H9 (cell line): ENCODE measurements around the gene ZBTB48. TPM values are rescaled to one million over a fixed set of nuclear protein-coding genes. Genes with fewer than 3 reads are reported as not detected.
A peak's percentile ranks its signal among the peaks of the same experiment; 100 is the strongest.

ENCODE experiments used
- DNase-seq: peaks from one replicate; pipeline ENCODE4 v3.0.0-alpha.2; 2017
- H2AFZ ChIP-seq: one replicate; pipeline ENCODE4 v1.6.1; 2013; ENCODE audit warnings: mild to moderate bottlenecking, low read length, control low read depth, moderate library complexity
- H2AK5ac ChIP-seq: 2 replicates; pipeline ENCODE4 v1.6.1; 2013; ENCODE audit warnings: low read length, control low read depth, mixed read lengths; ENCODE audit not compliant: insufficient read length
- H2BK120ac ChIP-seq: one replicate; pipeline ENCODE4 v1.6.1; 2013; ENCODE audit warnings: low read depth, mild to moderate bottlenecking, low read length, control low read depth, inconsistent platforms; ENCODE audit not compliant: poor library complexity, severe bottlenecking
- H2BK12ac ChIP-seq: 2 replicates; pipeline ENCODE4 v1.6.1; 2013; ENCODE audit warnings: low read length, control low read depth, mixed read lengths, low read depth; ENCODE audit not compliant: insufficient read length
- H2BK15ac ChIP-seq: 2 replicates; pipeline ENCODE4 v1.6.1; 2013; ENCODE audit warnings: low read depth, low read length, control low read depth
- H2BK20ac ChIP-seq: one replicate; pipeline ENCODE4 v1.6.1; 2013; ENCODE audit warnings: low read depth, mild to moderate bottlenecking, low read length, control low read depth, inconsistent platforms; ENCODE audit not compliant: poor library complexity, severe bottlenecking
- H2BK5ac ChIP-seq: 2 replicates; pipeline ENCODE4 v1.6.1; 2013; ENCODE audit warnings: low read length, control low read depth, mixed read lengths; ENCODE audit not compliant: insufficient read length
- H3K14ac ChIP-seq: 2 replicates; pipeline ENCODE4 v1.6.1; 2013; ENCODE audit warnings: low read length, control low read depth; ENCODE audit not compliant: insufficient read depth
- H3K18ac ChIP-seq: 2 replicates; pipeline ENCODE4 v1.6.1; 2013; ENCODE audit warnings: low read depth, mild to moderate bottlenecking, mixed read lengths, low read length, control low read depth; ENCODE audit not compliant: insufficient read length
- H3K23ac ChIP-seq: 2 replicates; pipeline ENCODE4 v1.6.1; 2013; ENCODE audit warnings: low read length, control low read depth, mixed read lengths, low read depth; ENCODE audit not compliant: insufficient read length
- H3K23me2 ChIP-seq: 2 replicates; pipeline ENCODE4 v1.6.1; 2013; ENCODE audit warnings: low read depth, mild to moderate bottlenecking, mixed read lengths, low read length, control low read depth; ENCODE audit not compliant: insufficient read length, poor library complexity, severe bottlenecking
- H3K27ac ChIP-seq: 2 replicates; pipeline ENCODE4 v1.5.1; 2013; ENCODE audit warnings: low read length, control low read depth, mixed read lengths, low read depth; ENCODE audit not compliant: insufficient read length
- H3K27me3 ChIP-seq: 2 replicates; pipeline ENCODE4 v1.6.1; 2013; ENCODE audit warnings: low read length, control low read depth, inconsistent platforms; ENCODE audit not compliant: insufficient read depth
- H3K4ac ChIP-seq: 2 replicates; pipeline ENCODE4 v1.6.1; 2013; ENCODE audit warnings: low read depth, mild to moderate bottlenecking, control low read depth, inconsistent platforms, low read length, moderate library complexity
- H3K4me1 ChIP-seq: 2 replicates; pipeline ENCODE4 v1.6.1; 2013; ENCODE audit warnings: low read length, control low read depth, inconsistent platforms; ENCODE audit not compliant: insufficient read depth
- H3K4me2 ChIP-seq: 2 replicates; pipeline ENCODE4 v1.6.1; 2013; ENCODE audit warnings: low read length, control low read depth, mixed read lengths; ENCODE audit not compliant: insufficient read length, insufficient read depth
- H3K56ac ChIP-seq: 2 replicates; pipeline ENCODE4 v1.6.1; 2013; ENCODE audit warnings: low read depth, mild to moderate bottlenecking, mixed read lengths, low read length, control low read depth; ENCODE audit not compliant: insufficient read length
- H3K79me1 ChIP-seq: 2 replicates; pipeline ENCODE4 v1.6.1; 2013; ENCODE audit warnings: low read depth, mild to moderate bottlenecking, moderate library complexity, low read length, control low read depth, inconsistent platforms; ENCODE audit not compliant: insufficient read depth, poor library complexity, severe bottlenecking
- H3K79me2 ChIP-seq: 2 replicates; pipeline ENCODE4 v1.6.1; 2013; ENCODE audit warnings: low read length, control low read depth, inconsistent platforms; ENCODE audit not compliant: insufficient read depth
- H3K9ac ChIP-seq: 2 replicates; pipeline ENCODE4 v1.6.1; 2013; ENCODE audit warnings: low read length, control low read depth, mixed read lengths; ENCODE audit not compliant: insufficient read length; ENCODE audit errors: extremely low read depth
- H3K9me3 ChIP-seq: one replicate; pipeline ENCODE4 v1.6.1; 2013; ENCODE audit warnings: low read depth, low read length, inconsistent platforms; ENCODE audit not compliant: control insufficient read depth
- H3T11ph ChIP-seq: one replicate; pipeline ENCODE4 v1.6.1; 2013; ENCODE audit warnings: mild to moderate bottlenecking, low read length, control low read depth, inconsistent platforms
- H4K20me1 ChIP-seq: one replicate; pipeline ENCODE4 v1.6.1; 2013; ENCODE audit not compliant: control insufficient read depth, insufficient read length, insufficient read depth
- H4K5ac ChIP-seq: 2 replicates; pipeline ENCODE4 v1.6.1; 2013; ENCODE audit warnings: low read depth, mild to moderate bottlenecking, mixed read lengths, low read length, control low read depth; ENCODE audit not compliant: insufficient read length
- H4K8ac ChIP-seq: replicated peaks from 2 replicates; pipeline ENCODE4 v1.6.1; 2013; ENCODE audit warnings: low read length, control low read depth, mixed read lengths, low read depth; ENCODE audit not compliant: insufficient read length
- H4K91ac ChIP-seq: 2 replicates; pipeline ENCODE4 v1.6.1; 2013; ENCODE audit warnings: low read depth, mild to moderate bottlenecking, moderate library complexity, mixed read lengths, low read length, control low read depth; ENCODE audit not compliant: insufficient read length
- H3K27ac Mint-ChIP-seq, 3 experiments: 2 replicates in 2 of 3; 3 replicates in 1 of 3; pipeline ENCODE4 v1.8.0; 2020 to 2021; ENCODE audit warnings: mixed read lengths in 3 of 3, mild to moderate bottlenecking in 1 of 3, moderate library complexity in 1 of 3
- H3K27me3 Mint-ChIP-seq: 2 replicates; pipeline ENCODE4 v1.8.0; 2021; ENCODE audit warnings: low read depth, mild to moderate bottlenecking, moderate library complexity, mixed read lengths
- H3K36me3 Mint-ChIP-seq, 3 experiments: 2 replicates in 2 of 3; 3 replicates in 1 of 3; pipeline ENCODE4 v1.8.0; 2020 to 2021; ENCODE audit warnings: low read depth in 3 of 3, mixed read lengths in 3 of 3; ENCODE audit not compliant: insufficient read depth in 1 of 3
- H3K4me1 Mint-ChIP-seq, 2 experiments: 2 replicates each; pipeline ENCODE4 v1.8.0; 2020; ENCODE audit warnings: mixed read lengths in 2 of 2
- H3K4me3 Mint-ChIP-seq, 2 experiments: 2 replicates in 1 of 2; 3 replicates in 1 of 2; pipeline ENCODE4 v1.8.0; 2020 to 2021; ENCODE audit warnings: mild to moderate bottlenecking in 2 of 2, mixed read lengths in 2 of 2, moderate library complexity in 1 of 2
- H3K9me3 Mint-ChIP-seq, 2 experiments: 2 replicates in 1 of 2; 3 replicates in 1 of 2; pipeline ENCODE4 v1.8.0; 2020; ENCODE audit warnings: mild to moderate bottlenecking in 2 of 2, mixed read lengths in 2 of 2, moderate library complexity in 1 of 2
- WGBS: extraction: QIAGEN DNeasy Blood & Tissue Kit; methylation state at CpG from one replicate; pipeline ENCODE4 v1.1.7; 2013; ENCODE audit warnings: missing lambda C conversion rate, low lambda C conversion rate, mixed read lengths; ENCODE audit not compliant: insufficient read length; ENCODE audit errors: extremely low coverage; 5-methylcytosine and 5-hydroxymethylcytosine counted together
- total RNA-seq: library from RNA; stranded (reverse); gene quantifications from 2 replicates; pipeline ENCODE4 v1.2.1, GENCODE V29; 2021
- TF ChIP-seq, protein P1 (sequence below): fragments of 200-600 bp; sonication (generic); conservative IDR thresholded peaks from 3 replicates; pipeline ENCODE4 v1.8.0; 2021; ENCODE audit warnings: antibody characterized with exemption, mild to moderate bottlenecking

Gene ZBTB48
- total RNA-seq, 1 experiment from 2014 or later: 33.2 TPM

DNA sequence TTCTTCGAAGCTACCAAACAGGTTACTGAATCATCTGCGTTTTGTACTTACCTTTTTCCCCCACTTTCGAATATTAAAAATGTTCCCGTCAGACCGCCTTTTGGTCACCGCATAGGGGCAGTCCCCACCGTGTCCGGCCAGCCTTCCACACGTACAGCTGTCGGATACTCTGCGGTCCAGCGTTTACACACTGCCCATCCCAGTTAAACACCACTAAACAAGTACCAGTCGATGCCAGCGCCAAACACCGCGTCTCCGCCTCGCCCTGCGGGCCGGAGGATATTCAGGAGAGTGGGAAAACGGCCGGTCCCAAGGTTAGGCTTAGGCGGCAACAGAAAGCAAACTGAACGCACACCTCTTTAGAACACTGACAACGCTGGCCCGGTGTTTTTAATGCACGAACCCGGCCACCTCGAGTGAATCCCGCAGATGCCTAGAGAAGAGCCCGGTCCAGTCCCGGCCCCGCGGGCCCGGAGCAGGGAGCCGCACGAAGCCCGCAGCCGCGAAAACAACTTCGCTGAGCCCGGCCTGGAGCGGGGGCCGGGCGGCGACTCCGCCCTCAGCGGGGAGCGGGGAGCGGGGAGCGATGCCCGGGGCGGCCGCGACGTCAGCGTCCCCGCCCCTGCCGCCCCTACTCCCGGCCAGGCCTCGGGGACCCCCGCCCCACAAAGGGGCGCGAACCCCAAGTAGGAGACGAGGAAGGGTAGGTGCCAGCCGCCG lies 33.0 kb downstream of the ZBTB48 start:
- Histone ChIP-seq H4K8ac (no peak overlapping the region), H2BK12ac (no peak overlapping the region), H4K91ac (no peak overlapping the region), H4K5ac (no peak overlapping the region), H2AK5ac (no peak overlapping the region), H3K9ac (peak overlapping the region; percentile 2), H2BK20ac (no peak overlapping the region), H4K20me1 (no peaks in the 10 kb centered on the region), H3K23me2 (peaks cover 17% of the 10 kb centered on the region), H3K23ac (no peak overlapping the region), H3K27ac (no peak overlapping the region), H2AFZ (peak overlapping the region; percentile 2), H3T11ph (no peak overlapping the region), H3K27me3 (no peaks in the 10 kb centered on the region), H3K9me3 (no peaks in the 10 kb centered on the region), H2BK5ac (no peak overlapping the region), H2BK15ac (no peak overlapping the region), H3K4me1 (no peaks in the 10 kb centered on the region), H3K56ac (no peak overlapping the region), H3K4me2 (peak overlapping the region; percentile 76), H2BK120ac (no peak overlapping the region), H3K18ac (no peak overlapping the region), H3K79me2 (peaks cover 14% of the 10 kb centered on the region; the same call in 1 of the 2 replicates), H3K79me1 (peaks cover 6% of the 10 kb centered on the region), H3K4ac (no peak overlapping the region), H3K14ac (no peak overlapping the region)
- peaks cover 3 to 18% (median 11%) of the 10 kb centered on the region in 3 experiments; a peak in 6 of 7 replicates for H3K36me3 Mint-ChIP-seq
- DNase-seq: no peak
- TF ChIP-seq, protein P1, sequence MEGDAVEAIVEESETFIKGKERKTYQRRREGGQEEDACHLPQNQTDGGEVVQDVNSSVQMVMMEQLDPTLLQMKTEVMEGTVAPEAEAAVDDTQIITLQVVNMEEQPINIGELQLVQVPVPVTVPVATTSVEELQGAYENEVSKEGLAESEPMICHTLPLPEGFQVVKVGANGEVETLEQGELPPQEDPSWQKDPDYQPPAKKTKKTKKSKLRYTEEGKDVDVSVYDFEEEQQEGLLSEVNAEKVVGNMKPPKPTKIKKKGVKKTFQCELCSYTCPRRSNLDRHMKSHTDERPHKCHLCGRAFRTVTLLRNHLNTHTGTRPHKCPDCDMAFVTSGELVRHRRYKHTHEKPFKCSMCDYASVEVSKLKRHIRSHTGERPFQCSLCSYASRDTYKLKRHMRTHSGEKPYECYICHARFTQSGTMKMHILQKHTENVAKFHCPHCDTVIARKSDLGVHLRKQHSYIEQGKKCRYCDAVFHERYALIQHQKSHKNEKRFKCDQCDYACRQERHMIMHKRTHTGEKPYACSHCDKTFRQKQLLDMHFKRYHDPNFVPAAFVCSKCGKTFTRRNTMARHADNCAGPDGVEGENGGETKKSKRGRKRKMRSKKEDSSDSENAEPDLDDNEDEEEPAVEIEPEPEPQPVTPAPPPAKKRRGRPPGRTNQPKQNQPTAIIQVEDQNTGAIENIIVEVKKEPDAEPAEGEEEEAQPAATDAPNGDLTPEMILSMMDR: no peak
- H3K4me1 Mint-ChIP-seq: peaks cover 13 to 15% of the 10 kb centered on the region in 2 experiments
- peaks cover 14% of the 10 kb centered on the region for H3K27me3 Mint-ChIP-seq
- H3K4me3 Mint-ChIP-seq: peak overlapping the region; percentile 81 to 89
- peak overlapping the region in 2 of 3 experiments; percentile 32 to 89; a peak in 3 of 7 replicates for H3K27ac Mint-ChIP-seq
- no CpG with 5 or more reads among the region's 67 CpGs for WGBS
- H3K9me3 Mint-ChIP-seq: no peaks in the 10 kb centered on the region; a peak in 1 of 5 replicates
